ENCODE results near the gene DNA2.
A peak's percentile ranks its signal among the peaks of the same experiment; 100 is the strongest.
"Not testable (repeated sequence)": the region's sequence is repeated elsewhere in the genome, so short reads cannot be mapped to it uniquely, and the experiment has no call there.

The DNA2 gene

DNA sequence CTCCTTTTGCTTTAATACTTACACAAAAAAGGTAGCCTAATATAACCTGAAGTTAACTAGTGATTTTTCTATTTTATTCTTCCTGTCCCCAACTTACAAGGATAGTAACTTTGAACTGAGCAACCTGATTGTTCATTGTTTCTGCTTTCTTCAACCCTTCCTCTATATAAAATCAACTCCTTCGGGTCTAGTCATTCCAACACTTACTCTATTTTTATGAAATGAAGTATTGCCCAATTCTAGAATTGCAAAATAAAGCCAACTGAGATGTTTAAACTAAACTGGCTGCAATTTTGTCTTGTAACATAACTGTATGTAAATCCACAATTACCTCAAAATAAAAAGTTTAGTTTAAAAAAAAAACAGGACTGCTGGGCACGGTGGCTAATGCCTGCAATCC lies 20.3 kb upstream of the DNA2 start:
- Histone ChIP-seq H3K4me1 (ENCODE audit: control insufficient read depth, insufficient read depth, low read length) (peaks cover 28% of the 10 kb centered on the region), H3K27me3 (replicated peaks; ENCODE audit: control insufficient read depth, insufficient read depth, low read length) (no peaks in the 10 kb centered on the region), H3K9me3 (ENCODE audit: control insufficient read depth, low read length) (no peaks in the 10 kb centered on the region), H3K4me3 (ENCODE audit: low read length) (no peak overlapping the region), H3K9ac (ENCODE audit: low read length) (peak overlapping the region; percentile 52), H3K36me3 (ENCODE audit: control insufficient read depth, insufficient read depth, low read length, severe bottlenecking) (peaks cover 53% of the 10 kb centered on the region)
- DNase-seq (ENCODE audit: low read depth), result peak; percentile 89

DNA sequence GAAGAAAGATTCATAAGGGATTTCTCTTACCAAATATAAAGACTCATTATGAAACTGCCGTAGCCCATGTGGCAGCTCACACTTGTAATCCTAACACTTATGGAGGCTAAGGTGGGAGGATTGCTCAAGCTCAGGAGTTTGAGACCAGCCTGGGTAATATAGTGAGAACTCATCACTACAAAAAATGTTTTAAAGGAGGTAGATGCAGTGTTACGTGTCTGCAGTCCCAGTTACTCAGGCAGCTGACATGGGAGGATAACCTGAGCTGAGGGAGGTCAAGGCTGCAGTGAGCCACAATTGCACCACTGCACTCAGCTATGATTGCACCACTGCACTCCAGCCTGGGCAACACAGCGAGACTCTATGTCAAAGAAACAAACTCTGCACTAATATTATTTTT lies 18.1 kb upstream of the DNA2 start:
- no peaks in the 10 kb centered on the region for H3K9me3 ChIP-seq (ENCODE audit: control insufficient read depth, low read length)
- H3K4me1 ChIP-seq (ENCODE audit: control insufficient read depth, insufficient read depth, low read length), result peaks cover 28% of the 10 kb centered on the region
- no peak for DNase-seq (ENCODE audit: low read depth)
- no peaks in the 10 kb centered on the region for H3K27me3 ChIP-seq (replicated peaks; ENCODE audit: control insufficient read depth, insufficient read depth, low read length)
- no peak overlapping the region for H3K4me3 ChIP-seq (ENCODE audit: low read length)
- H3K9ac ChIP-seq (ENCODE audit: low read length), result no peak overlapping the region
- peaks cover 52% of the 10 kb centered on the region for H3K36me3 ChIP-seq (ENCODE audit: control insufficient read depth, insufficient read depth, low read length, severe bottlenecking)

DNA sequence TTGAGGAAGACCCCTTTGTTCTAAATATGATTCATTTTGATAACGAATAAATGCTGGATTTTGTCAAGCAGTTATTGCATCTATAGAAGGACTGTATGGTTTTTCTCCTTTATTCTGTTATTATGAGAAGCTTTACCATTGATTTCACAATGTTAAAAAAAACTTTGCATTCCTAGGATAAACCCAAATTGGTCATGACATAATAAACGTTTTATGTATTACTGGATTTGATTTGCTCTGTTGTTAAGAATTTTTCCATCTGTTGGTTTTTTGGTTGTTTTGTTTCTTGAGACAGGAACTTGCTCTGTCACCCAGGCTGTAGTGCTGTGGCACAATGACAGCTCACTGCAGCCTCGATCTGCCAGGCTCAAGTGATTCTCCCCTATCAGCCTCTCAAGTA lies 2.2 kb upstream of the DNA2 start:
- Histone ChIP-seq H3K4me1 (ENCODE audit: control insufficient read depth, insufficient read depth, low read length) (peaks cover 11% of the 10 kb centered on the region), H3K9me3 (ENCODE audit: control insufficient read depth, low read length) (no peaks in the 10 kb centered on the region), H3K4me3 (ENCODE audit: low read length) (no peak overlapping the region), H3K9ac (ENCODE audit: low read length) (no peak overlapping the region), H3K36me3 (ENCODE audit: control insufficient read depth, insufficient read depth, low read length, severe bottlenecking) (peaks cover under 1% of the 10 kb centered on the region), H3K27me3 (replicated peaks; ENCODE audit: control insufficient read depth, insufficient read depth, low read length) (no peaks in the 10 kb centered on the region)
- peak; percentile 77 for DNase-seq (ENCODE audit: low read depth)

DNA sequence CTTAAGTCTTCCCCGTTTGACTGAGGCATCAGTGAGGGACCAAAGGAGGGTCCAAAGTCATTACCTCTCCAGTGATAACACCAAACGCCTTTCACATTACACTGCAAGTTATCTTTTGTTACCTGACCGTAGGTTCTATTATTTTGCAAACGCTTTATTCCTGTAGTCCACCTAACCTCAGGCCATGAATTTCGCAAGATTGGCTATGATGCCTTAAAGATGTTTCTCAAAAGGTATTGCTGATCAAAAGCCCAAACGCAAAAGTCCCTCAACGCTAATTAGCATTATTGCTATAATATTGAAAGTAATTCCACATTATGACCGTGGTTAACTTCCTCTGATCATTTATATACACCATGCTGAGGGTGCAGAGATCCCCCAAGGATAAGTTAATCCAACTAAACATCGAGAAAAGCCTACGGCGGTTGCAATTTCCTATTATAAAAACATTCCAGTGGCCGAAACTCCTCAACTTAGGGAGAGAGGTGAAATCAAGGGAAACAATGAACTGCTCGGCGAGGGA lies 649 bp downstream of the DNA2 start:
- peak; percentile 27 for DNase-seq (ENCODE audit: low read depth)
- peak overlapping the region; percentile 93 for H3K4me3 ChIP-seq (ENCODE audit: low read length)
- peaks cover 11% of the 10 kb centered on the region for H3K4me1 ChIP-seq (ENCODE audit: control insufficient read depth, insufficient read depth, low read length)
- no peaks in the 10 kb centered on the region for H3K9me3 ChIP-seq (ENCODE audit: control insufficient read depth, low read length)
- peak overlapping the region; percentile 83 for H3K9ac ChIP-seq (ENCODE audit: low read length)
- H3K27me3 ChIP-seq (replicated peaks; ENCODE audit: control insufficient read depth, insufficient read depth, low read length), result no peaks in the 10 kb centered on the region
- no peaks in the 10 kb centered on the region for H3K36me3 ChIP-seq (ENCODE audit: control insufficient read depth, insufficient read depth, low read length, severe bottlenecking)

DNA sequence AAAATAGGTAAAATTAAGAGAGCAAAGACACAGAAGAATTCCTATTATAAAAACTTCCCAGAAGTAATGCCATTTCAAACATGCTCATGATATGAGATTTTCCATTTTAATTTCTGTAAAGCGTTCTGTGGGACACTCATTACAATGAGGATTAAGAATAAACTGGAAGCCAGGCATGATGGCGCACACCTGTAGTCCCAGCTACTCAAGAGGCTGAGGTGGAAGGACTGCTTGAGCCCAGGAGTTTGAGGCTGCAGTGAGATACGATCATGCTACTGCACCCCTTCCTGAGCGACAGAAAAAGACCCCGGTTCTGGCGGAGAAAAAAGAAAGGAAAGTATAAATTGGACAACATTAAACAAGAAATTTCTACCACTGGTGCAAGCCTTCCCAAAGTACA lies 1.5 kb downstream of the DNA2 start:
- Histone ChIP-seq H3K9ac (ENCODE audit: low read length) (no peak overlapping the region), H3K4me3 (ENCODE audit: low read length) (no peak overlapping the region), H3K9me3 (ENCODE audit: control insufficient read depth, low read length) (no peaks in the 10 kb centered on the region), H3K27me3 (replicated peaks; ENCODE audit: control insufficient read depth, insufficient read depth, low read length) (no peaks in the 10 kb centered on the region), H3K4me1 (ENCODE audit: control insufficient read depth, insufficient read depth, low read length) (peaks cover 11% of the 10 kb centered on the region), H3K36me3 (ENCODE audit: control insufficient read depth, insufficient read depth, low read length, severe bottlenecking) (no peaks in the 10 kb centered on the region)
- no peak for DNase-seq (ENCODE audit: low read depth)

DNA sequence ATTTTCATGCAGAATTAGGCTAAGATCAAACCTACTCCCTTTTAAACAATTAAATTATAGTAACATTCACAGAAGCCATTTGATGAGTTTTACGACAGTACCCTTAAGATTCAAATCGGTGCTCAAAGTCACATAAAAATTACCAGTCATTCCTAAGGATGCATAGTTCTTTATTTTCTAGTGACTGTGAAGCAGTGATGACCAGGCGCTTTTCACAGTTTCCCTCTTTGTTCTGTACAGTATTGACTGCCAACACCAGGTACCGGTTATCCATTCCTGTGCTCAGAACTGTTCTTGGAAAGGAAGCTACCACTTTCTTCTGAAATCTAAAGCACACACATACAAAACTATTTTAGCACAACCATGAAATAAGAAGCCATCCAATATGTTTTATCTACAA lies 1.9 kb downstream of the DNA2 start:
- Histone ChIP-seq H3K4me1 (ENCODE audit: control insufficient read depth, insufficient read depth, low read length) (peaks cover 11% of the 10 kb centered on the region), H3K9ac (ENCODE audit: low read length) (no peak overlapping the region), H3K27me3 (replicated peaks; ENCODE audit: control insufficient read depth, insufficient read depth, low read length) (no peaks in the 10 kb centered on the region), H3K9me3 (ENCODE audit: control insufficient read depth, low read length) (no peaks in the 10 kb centered on the region), H3K36me3 (ENCODE audit: control insufficient read depth, insufficient read depth, low read length, severe bottlenecking) (no peaks in the 10 kb centered on the region), H3K4me3 (ENCODE audit: low read length) (no peak overlapping the region)
- no peak for DNase-seq (ENCODE audit: low read depth)

DNA sequence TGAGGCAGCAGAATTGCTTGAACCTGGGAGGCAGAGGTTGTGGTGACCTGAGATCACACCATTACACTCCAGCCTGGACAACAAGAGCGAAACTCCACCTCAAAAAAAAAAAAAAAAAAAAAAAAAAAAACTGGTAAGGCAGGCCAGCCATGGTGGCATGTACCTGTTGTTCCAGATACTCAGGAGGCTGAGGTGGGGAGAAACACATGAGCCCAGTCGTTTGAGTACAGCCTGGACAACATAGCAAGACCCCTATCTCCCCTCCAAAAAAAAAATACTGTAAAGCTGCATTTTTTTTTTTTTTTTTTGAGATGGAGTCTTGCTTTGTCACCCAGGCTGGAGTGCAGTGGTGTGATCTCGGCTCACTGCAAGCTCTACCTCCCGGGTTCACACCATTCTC lies 7.0 kb downstream of the DNA2 start:
- H3K36me3 ChIP-seq (ENCODE audit: control insufficient read depth, insufficient read depth, low read length, severe bottlenecking); H3K4me3 ChIP-seq (ENCODE audit: low read length); DNase-seq (ENCODE audit: low read depth); H3K9me3 ChIP-seq (ENCODE audit: control insufficient read depth, low read length); H3K4me1 ChIP-seq (ENCODE audit: control insufficient read depth, insufficient read depth, low read length); H3K27me3 ChIP-seq (replicated peaks; ENCODE audit: control insufficient read depth, insufficient read depth, low read length); H3K9ac ChIP-seq (ENCODE audit: low read length): not testable (repeated sequence)

DNA sequence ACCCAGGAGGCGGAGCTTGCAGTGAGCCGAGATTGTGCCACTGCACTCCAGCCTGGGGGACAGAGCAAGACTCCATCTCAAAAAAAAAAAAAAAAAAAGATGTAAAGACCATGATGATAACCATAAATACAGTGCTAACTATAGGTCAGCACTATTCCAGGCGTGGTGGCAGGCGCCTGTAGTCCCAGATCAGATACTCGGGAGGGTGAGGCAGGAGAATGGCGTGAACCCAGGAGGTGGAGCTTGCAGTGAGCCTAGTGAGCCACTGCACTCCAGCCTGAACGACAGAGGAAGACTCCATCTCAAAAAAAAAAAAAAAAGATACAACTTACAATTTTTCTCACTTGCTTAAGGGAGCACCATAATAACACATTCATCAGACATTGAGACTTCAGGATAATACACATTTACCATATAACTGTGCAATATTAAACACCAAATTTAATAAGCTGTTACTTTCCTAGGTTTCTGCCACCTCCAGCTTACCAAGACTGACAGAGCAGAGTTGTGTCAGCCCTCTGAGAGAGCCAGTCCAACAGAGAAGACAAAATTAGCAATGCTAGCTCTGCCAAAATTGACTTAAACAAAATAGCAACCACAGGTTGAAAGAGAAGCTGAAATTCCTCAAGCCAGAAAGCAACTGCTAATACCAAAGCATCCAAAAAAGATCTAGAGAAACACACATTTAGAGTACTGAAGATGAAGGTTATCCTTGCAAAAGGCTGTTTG lies 8.2 kb downstream of the DNA2 start:
- no peaks in the 10 kb centered on the region for H3K9me3 ChIP-seq (ENCODE audit: control insufficient read depth, low read length)
- H3K4me3 ChIP-seq (ENCODE audit: low read length), result no peak overlapping the region
- no peaks in the 10 kb centered on the region for H3K4me1 ChIP-seq (ENCODE audit: control insufficient read depth, insufficient read depth, low read length)
- no peaks in the 10 kb centered on the region for H3K36me3 ChIP-seq (ENCODE audit: control insufficient read depth, insufficient read depth, low read length, severe bottlenecking)
- no peaks in the 10 kb centered on the region for H3K27me3 ChIP-seq (replicated peaks; ENCODE audit: control insufficient read depth, insufficient read depth, low read length)
- H3K9ac ChIP-seq (ENCODE audit: low read length), result no peak overlapping the region
- no peak for DNase-seq (ENCODE audit: low read depth)

DNA sequence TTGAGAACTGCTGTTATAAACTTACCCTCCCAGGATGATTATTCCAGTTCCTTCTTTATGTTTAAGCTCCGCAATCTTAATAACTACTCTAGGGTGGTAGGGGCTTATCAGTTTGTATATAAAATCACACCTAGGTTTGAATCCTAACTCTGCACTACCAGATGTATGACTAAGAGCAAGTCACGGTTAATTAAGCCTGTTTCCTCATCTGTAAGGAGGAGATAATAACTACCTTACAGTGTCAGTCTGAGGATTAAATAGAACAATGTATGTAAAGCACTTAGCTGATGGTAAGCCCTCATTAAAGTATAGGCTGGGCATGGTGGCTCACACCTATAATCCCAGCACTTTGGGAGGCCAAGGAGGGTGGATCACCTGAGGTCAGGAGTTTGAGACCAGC lies 9.2 kb downstream of the DNA2 start:
- Histone ChIP-seq H3K9ac (ENCODE audit: low read length) (no peak overlapping the region), H3K36me3 (ENCODE audit: control insufficient read depth, insufficient read depth, low read length, severe bottlenecking) (no peaks in the 10 kb centered on the region)

DNA sequence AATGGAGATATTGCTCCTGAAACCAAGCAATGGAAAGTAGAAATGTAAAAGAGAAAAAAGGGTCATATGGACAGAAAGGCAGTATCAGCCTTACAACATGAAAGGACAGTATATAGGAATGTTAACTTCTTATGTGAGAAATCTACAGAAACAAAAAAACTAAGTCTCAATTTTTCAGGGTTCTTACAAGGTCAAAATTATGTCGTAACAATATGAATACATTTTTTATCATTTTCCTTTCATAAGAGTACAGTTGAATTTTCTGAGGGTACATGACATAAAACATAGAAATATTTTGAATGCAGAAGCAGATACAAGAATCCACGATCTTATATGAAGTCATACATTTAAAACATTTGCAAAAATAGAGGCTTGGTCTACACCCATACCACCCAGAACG lies 10.7 kb downstream of the DNA2 start:
- no peak for DNase-seq (ENCODE audit: low read depth)
- Histone ChIP-seq H3K4me3 (ENCODE audit: low read length) (no peak overlapping the region), H3K9me3 (ENCODE audit: control insufficient read depth, low read length) (no peaks in the 10 kb centered on the region), H3K9ac (ENCODE audit: low read length) (no peak overlapping the region), H3K36me3 (ENCODE audit: control insufficient read depth, insufficient read depth, low read length, severe bottlenecking) (no peaks in the 10 kb centered on the region), H3K4me1 (ENCODE audit: control insufficient read depth, insufficient read depth, low read length) (no peaks in the 10 kb centered on the region), H3K27me3 (replicated peaks; ENCODE audit: control insufficient read depth, insufficient read depth, low read length) (no peaks in the 10 kb centered on the region)

More for the DNA sequence above, 9.2 kb downstream of the DNA2 start:
- Histone ChIP-seq H3K9me3 (ENCODE audit: control insufficient read depth, low read length) (no peaks in the 10 kb centered on the region), H3K4me1 (ENCODE audit: control insufficient read depth, insufficient read depth, low read length) (no peaks in the 10 kb centered on the region), H3K27me3 (replicated peaks; ENCODE audit: control insufficient read depth, insufficient read depth, low read length) (no peaks in the 10 kb centered on the region), H3K4me3 (ENCODE audit: low read length) (no peak overlapping the region)
- no peak for DNase-seq (ENCODE audit: low read depth)

DNA sequence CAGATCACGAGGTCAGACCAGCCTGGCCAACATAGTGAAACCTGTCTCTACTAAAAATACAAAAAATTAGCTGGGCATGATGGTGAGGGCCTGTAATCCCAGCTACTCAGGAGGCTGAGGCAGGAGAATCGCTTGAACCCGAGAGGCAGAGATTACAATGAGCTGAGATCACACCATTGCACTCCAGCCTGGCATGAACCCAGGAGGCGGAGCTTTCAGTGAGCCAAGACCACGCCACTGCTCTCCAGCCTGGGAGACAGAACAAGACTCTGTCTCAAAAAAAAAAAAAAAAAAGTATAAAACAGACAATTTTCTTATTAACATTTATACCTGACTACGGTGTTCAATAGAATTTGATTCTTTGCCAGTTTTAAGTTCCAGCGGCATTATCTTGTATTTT lies 22.1 kb downstream of the DNA2 start:
- not testable (repeated sequence) for H3K4me1 ChIP-seq (ENCODE audit: control insufficient read depth, insufficient read depth, low read length); H3K36me3 ChIP-seq (ENCODE audit: control insufficient read depth, insufficient read depth, low read length, severe bottlenecking); H3K27me3 ChIP-seq (replicated peaks; ENCODE audit: control insufficient read depth, insufficient read depth, low read length); H3K9ac ChIP-seq (ENCODE audit: low read length); DNase-seq (ENCODE audit: low read depth); H3K9me3 ChIP-seq (ENCODE audit: control insufficient read depth, low read length); H3K4me3 ChIP-seq (ENCODE audit: low read length)

DNA sequence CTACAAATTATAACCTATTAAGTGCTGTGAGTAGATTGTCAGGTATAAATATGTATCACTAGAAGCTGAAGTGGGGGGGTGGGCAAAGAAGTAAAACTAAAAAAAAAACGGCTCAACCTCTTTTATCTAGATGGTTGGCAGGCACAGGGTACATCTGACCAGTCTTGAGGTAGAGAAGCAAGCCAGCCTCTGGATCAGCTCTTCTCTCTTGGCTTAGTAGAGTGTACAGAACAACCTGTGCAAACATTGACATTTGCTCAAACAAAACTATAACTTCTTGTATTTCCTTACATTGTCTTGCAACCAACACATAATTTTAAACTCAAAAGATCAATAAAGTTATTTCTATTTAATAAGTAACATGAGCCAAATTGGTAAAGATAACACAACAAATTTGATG lies 25.6 kb downstream of the DNA2 start:
- DNase-seq (ENCODE audit: low read depth), result no peak
- Histone ChIP-seq H3K4me3 (ENCODE audit: low read length) (no peak overlapping the region), H3K9ac (ENCODE audit: low read length) (no peak overlapping the region), H3K36me3 (ENCODE audit: control insufficient read depth, insufficient read depth, low read length, severe bottlenecking) (no peaks in the 10 kb centered on the region), H3K27me3 (replicated peaks; ENCODE audit: control insufficient read depth, insufficient read depth, low read length) (no peaks in the 10 kb centered on the region), H3K9me3 (ENCODE audit: control insufficient read depth, low read length) (no peaks in the 10 kb centered on the region), H3K4me1 (ENCODE audit: control insufficient read depth, insufficient read depth, low read length) (no peaks in the 10 kb centered on the region)

All from adipocyte (in vitro differentiated cells).